Right atrium auricular region (tissue), 2 donors: Measurements from ENCODE around the gene ALOX12B. TPM values are rescaled to one million over a fixed set of nuclear protein-coding genes. Genes with fewer than 3 reads are reported as not detected.

ENCODE experiments used
- DNase-seq: peaks from one replicate; pipeline ENCODE4 v3.0.0-alpha.2; 2019; ENCODE audit warnings: low spot score
- H3K27ac ChIP-seq, 2 donors: fragments of 200-600 bp; sonication (generic); 1 replicate in 1 of 2; 2 replicates in 1 of 2; pipeline ENCODE4 v1.5.1; 2016 to 2019
- H3K27me3 ChIP-seq, 2 donors: fragments of 200-600 bp; sonication (generic); one replicate each; pipeline versions ENCODE4 v1.5.1 to v1.6.0; 2017 to 2019
- H3K36me3 ChIP-seq: fragments of 200-600 bp; sonication (generic); one replicate; pipeline ENCODE4 v1.5.1; 2016
- H3K4me1 ChIP-seq, 2 donors: fragments of 200-600 bp; sonication (generic); one replicate each; pipeline versions ENCODE4 v1.5.1 to v1.6.0; 2017 to 2019
- H3K4me3 ChIP-seq, 2 donors: fragments of 200-600 bp; sonication (generic); 1 replicate in 1 of 2; 2 replicates in 1 of 2; pipeline ENCODE4 v1.5.1; 2017 to 2019; ENCODE audit warnings: mild to moderate bottlenecking in 1 of 2, moderate library complexity in 1 of 2
- H3K9me3 ChIP-seq, 2 donors: fragments of 200-600 bp; sonication (generic); one replicate each; pipeline ENCODE4 v1.5.1; 2019
- CTCF ChIP-seq, 2 donors: fragments of 200-600 bp; sonication (generic); IDR thresholded peaks; one replicate each; pipeline ENCODE4 v1.5.1; 2019; ENCODE audit warnings: antibody characterized with exemption in 2 of 2
- total RNA-seq, 2 donors: library from RNA; depleted of rRNA; stranded (reverse); fragments of >200 nt; gene quantifications; one replicate each; pipeline ENCODE4 v1.1.0, GENCODE V29; 2016

Gene ALOX12B
- total RNA-seq, 2 donors from 2014 or later, result 0.43 TPM; not detected in 1

- Histone ChIP-seq H3K27me3 (peaks cover 19 to 33% of the 10 kb centered on the region in 2 donors), H3K27ac (no peak overlapping the region), H3K4me3 (no peak overlapping the region), H3K36me3 (no peaks in the 10 kb centered on the region), H3K9me3 (no peaks in the 10 kb centered on the region), H3K4me1 (peaks cover 0 to 32% of the 10 kb centered on the region in 2 donors)
- TF ChIP-seq CTCF (IDR thresholded peaks at IDR 0.05), result no peak
- DNase-seq, result no peak
Measured at GRCh38 chr17:8076502-8077266, 10.8 kb downstream of the ALOX12B start.

GRCh38 chr17:8075574-8076342 is 11.8 kb downstream of the ALOX12B start:
- peaks cover 19 to 33% of the 10 kb centered on the region in 2 donors for H3K27me3 ChIP-seq

GRCh38 chr17:8075081-8075480 is 12.4 kb downstream of the ALOX12B start:
- no peak for TF ChIP-seq CTCF (IDR thresholded peaks at IDR 0.05)
- H3K36me3 ChIP-seq, result no peaks in the 10 kb centered on the region
- H3K4me3 ChIP-seq, result no peak overlapping the region
- DNase-seq, result no peak
- peaks cover 19 to 33% of the 10 kb centered on the region in 2 donors for H3K27me3 ChIP-seq
- no peak overlapping the region for H3K27ac ChIP-seq
- H3K9me3 ChIP-seq, result no peaks in the 10 kb centered on the region
- peaks cover 0 to 29% of the 10 kb centered on the region in 2 donors for H3K4me1 ChIP-seq

More at GRCh38 chr17:8075574-8076342, 11.8 kb downstream of the ALOX12B start:
- Histone ChIP-seq H3K9me3 (no peaks in the 10 kb centered on the region), H3K4me1 (peaks cover 0 to 32% of the 10 kb centered on the region in 2 donors), H3K36me3 (no peaks in the 10 kb centered on the region), H3K27ac (no peak overlapping the region), H3K4me3 (no peak overlapping the region)
- TF ChIP-seq CTCF (IDR thresholded peaks at IDR 0.05), result no peak
- no peak for DNase-seq

GRCh38 chr17:8074554-8074953 is 13.0 kb downstream of the ALOX12B start:
- H3K9me3 ChIP-seq, result no peaks in the 10 kb centered on the region
- peaks cover 0 to 24% of the 10 kb centered on the region in 2 donors for H3K4me1 ChIP-seq
- no peaks in the 10 kb centered on the region for H3K36me3 ChIP-seq
- TF ChIP-seq CTCF (IDR thresholded peaks at IDR 0.05), result no peak
- H3K4me3 ChIP-seq, result no peak overlapping the region
- no peak for DNase-seq
- H3K27me3 ChIP-seq, result peaks cover 19 to 33% of the 10 kb centered on the region in 2 donors
- H3K27ac ChIP-seq, result no peak overlapping the region

GRCh38 chr17:8073627-8074484 is 13.7 kb downstream of the ALOX12B start:
- H3K9me3 ChIP-seq, result no peaks in the 10 kb centered on the region
- no peak overlapping the region for H3K27ac ChIP-seq
- peak; percentile 68 for DNase-seq
- H3K4me1 ChIP-seq, result peaks cover 0 to 18% of the 10 kb centered on the region in 2 donors
- H3K27me3 ChIP-seq, result peaks cover 19 to 28% of the 10 kb centered on the region in 2 donors
- no peaks in the 10 kb centered on the region for H3K36me3 ChIP-seq
- TF ChIP-seq CTCF (IDR thresholded peaks at IDR 0.05), result peak; percentile 79 to 89
- no peak overlapping the region for H3K4me3 ChIP-seq
